HepG2 (cell line): Measurements from ENCODE around the gene PAPOLB. TPM values are rescaled to one million over a fixed set of nuclear protein-coding genes. Genes with fewer than 3 reads are reported as not detected.

Experiments
- ATAC-seq: fragments of 200-7000 bp; cut with Tn5 transposase; 3 replicates; pipeline ENCODE4 v1.9.1; 2020; ENCODE audit warnings: mild to moderate bottlenecking, moderate library complexity
- BruUV-seq: library from RNA; stranded (reverse); fragments of 400-500 nt; replicated peaks from 2 replicates; lab custom pipeline; 2021; lab: Mats Ljungman, UMichigan
- CTCF ChIA-PET: fragments of 300-600 bp; formaldehyde crosslinking; extraction: SDS; loops from one replicate; lab custom pipeline; 2021; ENCODE audit warnings: low total read pairs, inconsistent platforms, low intra/inter-chr PET ratio; lab: Yijun Ruan, JAX
- POLR2A ChIA-PET: fragments of 350-600 bp; sonication (Branson Sonifier 250); formaldehyde crosslinking; loops from one replicate; lab custom pipeline; 2020; ENCODE audit warnings: antibody characterized with exemption, inconsistent platforms; lab: Yijun Ruan, JAX
- DNase-seq: peaks from one replicate; pipeline ENCODE4 v3.0.0-alpha.2; 2015; ENCODE audit warnings: low spot score
- FAIRE-seq: peaks from 3 replicates; lab custom pipeline; 2011; peaks lifted over from hg19 to GRCh38; lab: Jason Lieb, UNC
- H2AFZ ChIP-seq: one replicate; pipeline ENCODE4 v1.6.1; 2011; ENCODE audit warnings: low read length, inconsistent platforms
- H3K27ac ChIP-seq: fragments of 300-600 bp; 3 replicates; pipeline ENCODE4 v1.8.0; 2011; ENCODE audit warnings: mixed run types, mild to moderate bottlenecking, mixed read lengths, low read length, inconsistent platforms; ENCODE audit not compliant: insufficient read depth; ENCODE audit errors: extremely low read length
- H3K27me3 ChIP-seq, 2 experiments: fragments of 200-600 bp in 1 of 2; 2 replicates in 1 of 2; 3 replicates in 1 of 2; pipeline versions ENCODE4 v1.6.0 to v1.8.0; 2011; ENCODE audit warnings: low read length in 2 of 2, mild to moderate bottlenecking in 2 of 2, moderate library complexity in 2 of 2, inconsistent platforms in 1 of 2; ENCODE audit not compliant: insufficient read depth in 2 of 2, control insufficient read depth in 1 of 2
- H3K36me3 ChIP-seq, 2 experiments: fragments of 200-600 bp in 1 of 2; replicated peaks in 1 of 2; 2 replicates in 1 of 2; 3 replicates in 1 of 2; pipeline versions ENCODE4 v1.5.1 to v1.8.0; 2011; ENCODE audit warnings: low read length in 2 of 2, inconsistent platforms in 1 of 2; ENCODE audit not compliant: insufficient read depth in 2 of 2, control insufficient read depth in 1 of 2
- H3K4me1 ChIP-seq: 2 replicates; pipeline ENCODE4 v1.5.1; 2012; ENCODE audit warnings: low read length, inconsistent platforms; ENCODE audit not compliant: insufficient read depth
- H3K4me2 ChIP-seq: 2 replicates; pipeline ENCODE4 v1.6.0; 2011; ENCODE audit warnings: low read depth, low read length, inconsistent platforms
- H3K4me3 ChIP-seq, 3 experiments: fragments of 200-600 bp in 1 of 3; sonication (generic), shearing (Covaris generic) in 1 of 3; replicated peaks in 1 of 3; 2 replicates each; pipeline ENCODE4 v1.5.1; 2011 to 2016; ENCODE audit warnings: low read length in 3 of 3, inconsistent platforms in 2 of 3, low read depth in 2 of 3, mild to moderate bottlenecking in 2 of 3, control low read depth in 1 of 3, mixed read lengths in 1 of 3; ENCODE audit not compliant: insufficient read depth in 1 of 3
- H3K79me2 ChIP-seq: one replicate; pipeline ENCODE4 v1.6.1; 2011; ENCODE audit warnings: low read length, inconsistent platforms; ENCODE audit not compliant: insufficient read depth
- H3K9ac ChIP-seq: 2 replicates; pipeline ENCODE4 v1.6.0; 2011; ENCODE audit warnings: mild to moderate bottlenecking, low read depth, low read length, inconsistent platforms; ENCODE audit not compliant: insufficient read depth
- H3K9me3 ChIP-seq: 2 replicates; pipeline ENCODE4 v1.5.1; 2012; ENCODE audit warnings: mild to moderate bottlenecking, low read length
- H4K20me1 ChIP-seq: 2 replicates; pipeline ENCODE4 v1.6.0; 2011; ENCODE audit warnings: inconsistent platforms, mild to moderate bottlenecking, low read length, moderate library complexity; ENCODE audit not compliant: insufficient read depth
- ASH2L ChIP-seq: fragments of 300-600, 200-600 bp; sonication (generic); IDR thresholded peaks from 2 replicates; pipeline ENCODE4 v1.7.0; 2017; ENCODE audit warnings: low read depth, mild to moderate bottlenecking, moderate library complexity, mixed read lengths, low read length; ENCODE audit not compliant: insufficient read length
- GATAD2A ChIP-seq: IDR thresholded peaks from 2 replicates; pipeline ENCODE4 v1.6.1; 2016
- HES4 ChIP-seq: sonication (generic); formaldehyde crosslinking; IDR thresholded peaks from 2 replicates; pipeline ENCODE4 v1.9.0; 2021; ENCODE audit warnings: mild to moderate bottlenecking, missing genetic modification reagents, borderline replicate concordance
- NFAT5 ChIP-seq: sonication (generic); formaldehyde crosslinking; IDR thresholded peaks from 2 replicates; pipeline ENCODE4 v1.4.0; 2020; ENCODE audit warnings: missing genetic modification reagents
- NFATC3 ChIP-seq: sonication (generic); formaldehyde crosslinking; IDR thresholded peaks from 2 replicates; pipeline ENCODE4 v1.5.1; 2020; ENCODE audit warnings: mild to moderate bottlenecking, missing genetic modification reagents
- RBM39 ChIP-seq: fragments of 200-400 bp; formaldehyde crosslinking; IDR thresholded peaks from one replicate; pipeline ENCODE4 v1.6.1; 2018; ENCODE audit warnings: antibody characterized with exemption, mild to moderate bottlenecking, low read depth, low read length; ENCODE audit not compliant: poor library complexity, severe bottlenecking
- ZBTB21 ChIP-seq: sonication (generic); formaldehyde crosslinking; IDR thresholded peaks from 2 replicates; pipeline ENCODE4 v1.4.0; 2020; ENCODE audit warnings: missing genetic modification reagents
- ZBTB3 ChIP-seq: sonication (generic); formaldehyde crosslinking; IDR thresholded peaks from 2 replicates; pipeline ENCODE4 v1.4.0; 2020; ENCODE audit warnings: low read depth, mild to moderate bottlenecking, moderate library complexity, missing genetic modification reagents, borderline replicate concordance
- ZMAT3 ChIP-seq: sonication (generic); formaldehyde crosslinking; conservative IDR thresholded peaks from 2 replicates; pipeline ENCODE4 v1.7.0; 2021; ENCODE audit warnings: missing genetic modification reagents
- ZMYM4 ChIP-seq: sonication (generic); formaldehyde crosslinking; IDR thresholded peaks from 2 replicates; pipeline ENCODE4 v1.8.1; 2023; ENCODE audit warnings: mild to moderate bottlenecking, missing genetic modification reagents
- WGBS: methylation state at CpG from one replicate; pipeline ENCODE4 v1.1.6; 2017; ENCODE audit warnings: low lambda C conversion rate; 5-methylcytosine and 5-hydroxymethylcytosine counted together
- in situ Hi-C: cut with HindIII; loops from 2 replicates; pipeline ENCODE4 v1.10.0; 2017; ENCODE audit warnings: low pct_unique_long_range_greater_than_20kb; ENCODE audit not compliant: extremely low pct_ligation_motif_present
- intact Hi-C: fragments of 100-400 bp; cut with micrococcal nuclease; formaldehyde crosslinking; loops from one replicate; pipeline ENCODE4 v1.10.0; 2022; ENCODE audit not compliant: unreplicated experiment
- polyA plus RNA-seq, 8 experiments: library from polyadenylated mRNA; depleted of rRNA in 3 of 8; stranded (reverse) in 7 of 8; unstranded in 1 of 8; fragments of >200 nt; fragmentation: Illumina TruSeq in 4 of 8; extraction: Trizol in 4 of 8; gene quantifications; 2 replicates each; pipeline versions ENCODE4 v1.2.1 to v1.2.3, GENCODE V29; 2011 to 2016; ENCODE audit warnings: low read depth in 4 of 8, missing spikeins in 1 of 8, mixed read lengths in 1 of 8; ENCODE audit not compliant: insufficient read depth in 1 of 8
- total RNA-seq, 5 experiments: library from RNA; depleted of rRNA; stranded (reverse); fragments of >200 nt; fragmentation: Illumina TruSeq; extraction: Trizol; gene quantifications; 2 replicates each; pipeline ENCODE4 v1.2.3, GENCODE V29; 2016; ENCODE audit warnings: low read depth in 1 of 5

The PAPOLB gene
- total and polyA plus RNA-seq, 2 of the 13 experiments (the other 11 are each of a cell fraction or from before 2014, with no cell fraction given): not detected

DNA sequence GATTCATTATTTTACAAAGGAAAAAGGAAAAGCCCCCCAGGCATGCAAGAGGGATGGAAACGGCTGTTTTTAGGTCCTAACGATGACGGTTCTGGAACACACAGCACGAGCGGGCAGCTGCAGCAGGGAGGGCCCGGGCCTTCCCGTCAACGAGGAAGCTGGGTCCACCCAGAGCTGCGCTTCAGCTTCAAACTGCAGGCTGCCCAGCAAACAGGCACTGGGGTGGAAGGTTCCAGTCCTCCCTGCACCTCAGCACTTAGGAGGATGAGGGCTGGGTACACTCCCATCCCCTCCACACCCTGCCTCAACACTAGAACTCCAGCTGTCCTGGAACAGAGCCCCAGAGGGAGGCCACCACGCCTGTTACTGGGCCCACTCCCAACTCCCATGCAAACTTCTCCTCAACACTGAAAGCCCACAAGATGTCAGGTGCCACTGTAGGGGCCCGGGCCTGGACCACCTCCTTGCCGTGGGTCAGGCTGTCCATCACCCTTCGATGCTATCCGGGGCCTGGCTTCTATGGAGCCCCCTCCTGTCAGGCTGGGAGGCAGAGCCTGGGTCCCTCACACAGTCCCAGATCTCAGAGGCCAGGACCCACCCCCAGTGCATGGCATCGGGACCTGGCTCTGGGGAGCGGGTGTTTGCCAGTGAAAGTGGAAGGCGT, 33.0 kb downstream of the PAPOLB start (continued):
- no peak for TF ChIP-seq HES4 (CRISPR knock-in tag)
- no peak for TF ChIP-seq ZBTB21
- no peak for TF ChIP-seq ZMAT3
- TF ChIP-seq, all 625 proteins: peak for 0

GRCh38 chr7:4825081-4825480, 36.7 kb downstream of the PAPOLB start:
- CTCF ChIA-PET: no interaction called here

More at GRCh38 chr7:4825081-4825480, 36.7 kb downstream of the PAPOLB start:
- Histone ChIP-seq H3K79me2 (no peaks in the 10 kb centered on the region), H3K4me1 (no peaks in the 10 kb centered on the region), H3K36me3 (no peaks in the 10 kb centered on the region), H3K27me3 (peaks cover 1 to 44% of the 10 kb centered on the region in 2 experiments; a peak in 4 of 5 replicates), H3K9ac (no peak overlapping the region), H3K4me3 (no peak overlapping the region), H3K9me3 (no peaks in the 10 kb centered on the region), H3K4me2 (no peak overlapping the region), H4K20me1 (no peaks in the 10 kb centered on the region), H3K27ac (no peak overlapping the region), H2AFZ (no peak overlapping the region)
- no peak for ATAC-seq
- intact Hi-C loops: no loop called here
- BruUV-seq: no TSS peak
- POLR2A ChIA-PET: no interaction called here
- 68% methylated on average over 15 of the region's 15 CpGs for WGBS
- no peak for FAIRE-seq
- no peak for TF ChIP-seq RBM39
- no peak for TF ChIP-seq ASH2L
- TF ChIP-seq NFATC3 (CRISPR knock-in tag): no peak
- no peak for TF ChIP-seq GATAD2A (CRISPR knock-in tag)
- TF ChIP-seq NFAT5 (CRISPR knock-in tag): no peak
- TF ChIP-seq ZMYM4: no peak
- TF ChIP-seq ZBTB3 (CRISPR knock-in tag): no peak
- no peak for DNase-seq
- in situ Hi-C loops: no loop called here
